HEK293 (cell line): ENCODE measurements around the gene HNRNPH2.

ENCODE experiments used
- CTCF ChIP-seq: fragments of 450-650 bp; formaldehyde crosslinking; IDR thresholded peaks from 2 replicates; pipeline ENCODE4 v1.5.1; 2016; ENCODE audit warnings: missing biosample characterization, missing genetic modification characterization
- TF ChIP-seq, protein P1 (sequence below): IDR thresholded peaks from 2 replicates; pipeline ENCODE4 v1.6.1; 2011; ENCODE audit warnings: mild to moderate bottlenecking, low read depth, low read length, borderline replicate concordance

DNA sequence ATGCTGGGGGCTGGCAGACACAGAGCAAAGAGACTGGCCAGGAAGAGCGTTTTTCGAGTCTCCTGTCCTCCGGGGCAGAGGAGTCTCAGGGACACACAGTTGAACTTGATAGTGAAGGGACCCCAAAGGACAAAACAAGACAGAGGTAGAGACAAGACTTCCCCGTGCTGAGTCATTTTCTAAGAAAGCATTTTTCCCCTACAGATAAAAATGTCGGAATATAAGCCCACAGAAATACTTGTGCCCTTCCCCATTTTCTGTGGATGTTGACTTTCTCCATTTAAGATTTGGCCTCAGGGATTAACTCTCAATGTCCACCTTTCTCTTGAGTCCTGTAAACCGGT is 21.5 kb upstream of the HNRNPH2 start:
- TF ChIP-seq, protein P1, sequence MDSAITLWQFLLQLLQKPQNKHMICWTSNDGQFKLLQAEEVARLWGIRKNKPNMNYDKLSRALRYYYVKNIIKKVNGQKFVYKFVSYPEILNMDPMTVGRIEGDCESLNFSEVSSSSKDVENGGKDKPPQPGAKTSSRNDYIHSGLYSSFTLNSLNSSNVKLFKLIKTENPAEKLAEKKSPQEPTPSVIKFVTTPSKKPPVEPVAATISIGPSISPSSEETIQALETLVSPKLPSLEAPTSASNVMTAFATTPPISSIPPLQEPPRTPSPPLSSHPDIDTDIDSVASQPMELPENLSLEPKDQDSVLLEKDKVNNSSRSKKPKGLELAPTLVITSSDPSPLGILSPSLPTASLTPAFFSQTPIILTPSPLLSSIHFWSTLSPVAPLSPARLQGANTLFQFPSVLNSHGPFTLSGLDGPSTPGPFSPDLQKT = no peak
- TF ChIP-seq CTCF (tag by site-specific recombination) = no peak
